ENCODE data around the gene PARP12.

PARP12 gene

GRCh38 chr7:139995017-139995915, 67.5 kb downstream of the PARP12 start:
- no peaks in the 10 kb centered on the region for H3K36me3 ChIP-seq (replicated peaks)
- H3K27ac ChIP-seq, result no peak overlapping the region
- DNase-seq, result no peak
- TF ChIP-seq CTCF (IDR thresholded peaks at IDR 0.05; ENCODE audit: low read depth, low read length, missing control alignments), result no peak
- no peaks in the 10 kb centered on the region for H3K27me3 ChIP-seq (replicated peaks)
- no peak overlapping the region for H3K4me3 ChIP-seq (ENCODE audit: low read depth, low read length)
- in situ Hi-C loops (cut with HindIII; ENCODE audit: low pct_ligation_motif_present, low sequenced_read_pairs), result no loop called here

GRCh38 chr7:139994356-139994755, 68.4 kb downstream of the PARP12 start:
- DNase-seq, result no peak
- Histone ChIP-seq H3K27ac (no peak overlapping the region), H3K27me3 (replicated peaks) (no peaks in the 10 kb centered on the region), H3K36me3 (replicated peaks) (no peaks in the 10 kb centered on the region), H3K4me3 (ENCODE audit: low read depth, low read length) (no peak overlapping the region)
- in situ Hi-C loops (cut with HindIII; ENCODE audit: low pct_ligation_motif_present, low sequenced_read_pairs), result no loop called here
- no peak for TF ChIP-seq CTCF (IDR thresholded peaks at IDR 0.05; ENCODE audit: low read depth, low read length, missing control alignments)

DNA sequence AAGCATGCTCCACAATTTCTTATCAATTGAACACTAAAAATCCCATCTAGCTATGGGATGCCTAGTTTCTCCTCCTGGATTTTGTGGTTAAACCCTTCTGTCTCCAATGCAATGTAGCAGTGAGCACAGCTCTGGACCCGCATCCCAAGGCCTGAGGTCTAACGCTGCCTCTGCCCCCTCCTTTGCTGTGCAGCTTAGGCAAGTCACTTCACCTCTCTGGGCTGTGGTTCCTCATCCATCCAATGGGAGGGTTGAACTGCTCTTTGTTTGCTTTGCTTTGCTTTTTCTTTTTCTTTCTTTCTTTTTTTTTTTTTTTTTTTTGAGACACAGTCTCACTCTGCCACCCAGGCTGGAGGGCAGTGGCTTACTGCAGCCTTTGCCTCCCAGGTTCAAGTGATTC, 69.2 kb downstream of the PARP12 start:
- in situ Hi-C loops (cut with HindIII; ENCODE audit: low pct_ligation_motif_present, low sequenced_read_pairs), result no loop called here

GRCh38 chr7:139993169-139993568, 69.6 kb downstream of the PARP12 start:
- Histone ChIP-seq H3K27ac (no peak overlapping the region), H3K27me3 (replicated peaks) (no peaks in the 10 kb centered on the region), H3K36me3 (replicated peaks) (no peaks in the 10 kb centered on the region), H3K4me3 (ENCODE audit: low read depth, low read length) (no peak overlapping the region)
- TF ChIP-seq CTCF (IDR thresholded peaks at IDR 0.05; ENCODE audit: low read depth, low read length, missing control alignments), result no peak
- in situ Hi-C loops (cut with HindIII; ENCODE audit: low pct_ligation_motif_present, low sequenced_read_pairs), result no loop called here
- no peak for DNase-seq

More for the DNA sequence above, 69.2 kb downstream of the PARP12 start:
- no peak for TF ChIP-seq CTCF (IDR thresholded peaks at IDR 0.05; ENCODE audit: low read depth, low read length, missing control alignments)
- no peak overlapping the region for H3K27ac ChIP-seq
- H3K4me3 ChIP-seq (ENCODE audit: low read depth, low read length), result no peak overlapping the region
- no peaks in the 10 kb centered on the region for H3K36me3 ChIP-seq (replicated peaks)
- no peaks in the 10 kb centered on the region for H3K27me3 ChIP-seq (replicated peaks)
- no peak for DNase-seq

GRCh38 chr7:139992353-139993044, 70.3 kb downstream of the PARP12 start:
- Histone ChIP-seq H3K4me3 (ENCODE audit: low read depth, low read length) (no peak overlapping the region), H3K36me3 (replicated peaks) (no peaks in the 10 kb centered on the region), H3K27me3 (replicated peaks) (no peaks in the 10 kb centered on the region), H3K27ac (no peak overlapping the region)
- no peak for DNase-seq
- TF ChIP-seq CTCF (IDR thresholded peaks at IDR 0.05; ENCODE audit: low read depth, low read length, missing control alignments), result no peak
- in situ Hi-C loops (cut with HindIII; ENCODE audit: low pct_ligation_motif_present, low sequenced_read_pairs), result no loop called here

Data from brain microvascular endothelial cell (primary cell).